ENCODE measurements around the gene HK2. TPM values are rescaled to one million over a fixed set of nuclear protein-coding genes. Genes with fewer than 3 reads are reported as not detected.
"Not testable (repeated sequence)": the region's sequence is repeated elsewhere in the genome, so short reads cannot be mapped to it uniquely, and the experiment has no call there.

HK2 gene
- total RNA-seq (10 to 100 TPM in 3 of 5 donors, 1 to 10 TPM in 2; 8.6 to 14.4 (median 10.6) TPM), total RNA-seq (7.5 to 251 (median 21.7) reads per million in 29 experiments)
- 5.2 TPM for total RNA-seq (2013)

DNA sequence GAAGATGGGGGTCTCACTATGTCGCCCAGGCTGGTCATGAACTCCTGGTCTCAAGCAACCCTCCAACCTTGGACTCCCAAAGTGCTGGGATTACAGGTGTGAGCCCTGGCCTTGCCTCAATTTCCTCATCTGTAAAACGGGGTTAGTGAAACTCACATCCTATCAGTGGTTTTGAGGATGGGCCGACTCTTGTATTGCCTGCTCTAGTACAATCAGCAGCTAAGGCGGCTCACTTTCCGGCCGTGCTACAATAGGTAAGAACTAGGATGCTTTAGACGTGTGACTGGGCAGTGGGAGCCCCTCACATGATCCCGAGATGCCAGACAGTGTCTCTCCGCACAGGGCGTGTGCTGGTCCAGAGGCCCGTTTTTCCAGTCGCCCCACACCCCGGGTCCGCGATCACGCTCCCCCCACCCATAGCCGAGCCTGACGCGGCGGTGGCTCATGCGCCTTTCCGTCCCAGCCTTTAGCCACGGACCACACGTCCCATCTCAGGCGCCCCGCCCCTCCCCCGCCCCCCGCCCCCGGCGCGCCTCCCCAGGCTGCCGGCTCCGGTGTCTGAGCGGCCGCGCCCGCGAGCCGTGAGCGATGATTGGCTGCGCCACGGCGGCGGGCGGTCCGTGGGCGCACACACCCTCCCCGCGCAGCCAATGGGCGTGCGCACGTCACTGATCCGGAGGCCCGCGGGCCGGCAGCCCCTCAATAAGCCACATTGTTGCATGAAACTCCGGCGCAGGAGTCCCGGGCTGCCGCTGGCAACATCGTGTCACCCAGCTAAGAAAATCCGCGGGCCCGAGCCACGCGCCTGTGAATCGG lies at the start of gene HK2:
Gene HK2 (plus strand): TSS at position 710 of the 816 bp plus-strand sequence. CDS start 454 bp downstream, outside the sequence.
- WGBS (ENCODE audit: insufficient coverage): 5% methylated on average over 45 of the region's 67 CpGs
- CTCF ChIA-PET: interaction anchor here (0.6 to 5.3 kb wide), 5 partner anchors 10 to 1840 kb away, joined by 3 to 25 read pairs (median 4); no protein-coding TSS in a partner anchor
- ATAC-seq (replicated peaks in 1 of 4) (peak; percentile 88 to 90 (median 90)), DNase-seq (peak; percentile 40 to 85 (median 68))
- Histone ChIP-seq H3K27me3 (replicated peaks in 1 of 2; ENCODE audit: control insufficient read depth in 2 of 2, extremely low read depth in 1 of 2, insufficient read depth in 2 of 2, low read length in 1 of 2) (peaks cover 0 to 19% of the 10 kb centered on the region in 2 experiments), H3K36me3 (ENCODE audit: control insufficient read depth in 2 of 2, extremely low read depth in 1 of 2, insufficient read depth in 1 of 2, low read length in 1 of 2) (no peaks in the 10 kb centered on the region), H3K9me3 (no peaks in the 10 kb centered on the region), H3K4me3 (ENCODE audit: control insufficient read depth in 1 of 2, extremely low read depth in 1 of 2, low read length in 1 of 2) (peak within 1 kb of the TSS; percentile 67 to 80), H3K4me1 (ENCODE audit: control insufficient read depth in 1 of 2, extremely low read depth in 1 of 2, insufficient read depth in 2 of 2, low read length in 2 of 2) (peaks cover 10 to 36% of the 10 kb centered on the region in 2 experiments), H3K27ac (ENCODE audit: low read length) (no peak within 1 kb of the TSS)
- peak within 1 kb of the TSS; percentile 73 to 86 for H3K27ac Mint-ChIP-seq
- peak within 1 kb of the TSS; percentile 84 to 91 (median 90) for H3K4me3 Mint-ChIP-seq
- H3K27me3 Mint-ChIP-seq: no peaks in the 10 kb centered on the region
- no peaks in the 10 kb centered on the region for H3K9me3 Mint-ChIP-seq
- no peaks in the 10 kb centered on the region for H3K36me3 Mint-ChIP-seq
- H3K4me1 Mint-ChIP-seq: peaks cover 32 to 36% (median 32%) of the 10 kb centered on the region in 3 donors
- POLR2A ChIA-PET: no interaction called here

DNA sequence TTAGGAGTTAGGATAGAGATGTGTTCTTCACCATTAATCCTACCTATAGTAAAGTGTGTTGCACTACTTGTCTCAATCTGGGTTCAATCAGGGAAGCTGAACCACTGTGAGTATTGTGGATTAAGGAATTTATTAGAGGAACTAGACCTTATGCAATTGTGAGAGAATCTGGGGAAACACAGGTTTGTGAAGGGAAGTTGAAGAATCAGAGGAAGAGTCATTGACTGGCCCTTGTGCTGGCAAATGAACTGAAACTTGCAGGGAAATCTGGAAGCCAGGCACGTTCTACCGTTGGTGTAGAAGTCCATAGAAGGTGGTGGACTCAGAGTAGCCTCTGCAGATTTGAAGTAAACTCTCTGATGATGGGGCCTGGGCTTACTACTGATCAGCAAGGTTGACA lies 44.7 kb upstream of the HK2 start:
- no peak overlapping the region for H3K4me3 Mint-ChIP-seq
- H3K36me3 ChIP-seq (ENCODE audit: control insufficient read depth in 2 of 2, extremely low read depth in 1 of 2, insufficient read depth in 1 of 2, low read length in 1 of 2): no peaks in the 10 kb centered on the region
- peaks cover 5 to 10% of the 10 kb centered on the region in 2 donors for H3K27me3 Mint-ChIP-seq
- H3K4me1 Mint-ChIP-seq: no peaks in the 10 kb centered on the region
- ChIA-PET POLR2A (no interaction called here), CTCF (interaction anchor here in 1 of 2 donors (0.6 kb wide), 1 partner anchor 20 kb away, joined by 3 read pairs; no protein-coding TSS in a partner anchor)
- WGBS (ENCODE audit: insufficient coverage): 58% methylated on average over 2 of the region's 2 CpGs
- H3K9me3 Mint-ChIP-seq: peaks cover 16 to 21% (median 17%) of the 10 kb centered on the region in 3 donors
- no peaks in the 10 kb centered on the region for H3K36me3 Mint-ChIP-seq
- no peaks in the 10 kb centered on the region for H3K27me3 ChIP-seq (replicated peaks in 1 of 2; ENCODE audit: control insufficient read depth in 2 of 2, extremely low read depth in 1 of 2, insufficient read depth in 2 of 2, low read length in 1 of 2)
- no peak overlapping the region for H3K27ac Mint-ChIP-seq
- no peak overlapping the region for H3K27ac ChIP-seq (ENCODE audit: low read length)
- DNase-seq: no peak
- H3K4me3 ChIP-seq (ENCODE audit: control insufficient read depth in 1 of 2, extremely low read depth in 1 of 2, low read length in 1 of 2): no peak overlapping the region
- no peak for ATAC-seq (replicated peaks in 1 of 4)
- no peaks in the 10 kb centered on the region for H3K9me3 ChIP-seq
- H3K4me1 ChIP-seq (ENCODE audit: control insufficient read depth in 1 of 2, extremely low read depth in 1 of 2, insufficient read depth in 2 of 2, low read length in 2 of 2): no peaks in the 10 kb centered on the region

DNA sequence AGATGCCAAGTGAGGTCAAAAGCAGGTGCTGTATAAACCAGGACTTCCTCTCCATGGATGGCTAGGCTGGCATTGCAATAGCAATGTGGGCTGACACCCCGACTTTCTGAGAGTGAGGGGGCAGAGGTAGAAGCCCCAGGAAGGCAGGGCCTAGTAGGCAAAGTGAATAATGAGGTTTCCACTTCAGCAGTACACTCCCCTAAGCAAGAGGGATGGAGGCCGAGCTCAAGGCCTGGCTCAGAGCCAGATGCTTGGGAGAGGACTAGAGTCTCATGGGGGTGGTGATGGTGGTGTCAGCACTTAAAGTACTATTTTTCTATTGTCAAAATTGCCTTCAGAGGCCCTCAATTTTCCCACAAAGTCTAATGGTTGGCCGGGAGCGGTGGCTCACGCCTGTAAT lies 41.6 kb upstream of the HK2 start:
- 60% methylated on average over 1 of the region's 5 CpGs for WGBS (ENCODE audit: insufficient coverage)
- POLR2A ChIA-PET: no interaction called here
- H3K27me3 Mint-ChIP-seq: peaks cover 5 to 10% of the 10 kb centered on the region in 2 donors

DNA sequence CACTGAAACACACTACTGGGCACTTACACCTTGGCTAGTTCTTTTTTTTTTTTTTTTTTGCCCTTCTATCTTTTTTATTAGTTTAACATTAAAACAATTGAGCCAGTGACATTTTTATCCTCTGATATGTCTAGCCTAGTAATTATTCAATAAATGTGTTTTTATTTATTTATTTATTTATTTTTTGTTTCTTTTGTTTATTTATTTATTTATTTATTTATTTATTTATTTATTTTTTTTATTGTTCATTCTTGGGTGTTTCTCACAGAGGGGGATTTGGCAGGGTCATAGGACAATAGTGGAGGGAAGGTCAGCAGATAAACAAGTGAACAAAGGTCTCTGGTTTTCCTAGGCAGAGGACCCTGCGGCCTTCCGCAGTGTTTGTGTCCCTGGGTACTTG lies 39.0 kb upstream of the HK2 start:
- H3K27me3 ChIP-seq (replicated peaks in 1 of 2; ENCODE audit: control insufficient read depth in 2 of 2, extremely low read depth in 1 of 2, insufficient read depth in 2 of 2, low read length in 1 of 2); H3K4me3 ChIP-seq (ENCODE audit: control insufficient read depth in 1 of 2, extremely low read depth in 1 of 2, low read length in 1 of 2); H3K4me1 ChIP-seq (ENCODE audit: control insufficient read depth in 1 of 2, extremely low read depth in 1 of 2, insufficient read depth in 2 of 2, low read length in 2 of 2); H3K9me3 Mint-ChIP-seq; ATAC-seq (replicated peaks in 1 of 4); H3K4me1 Mint-ChIP-seq; H3K27me3 Mint-ChIP-seq; H3K9me3 ChIP-seq; H3K27ac Mint-ChIP-seq; H3K36me3 ChIP-seq (ENCODE audit: control insufficient read depth in 2 of 2, extremely low read depth in 1 of 2, insufficient read depth in 1 of 2, low read length in 1 of 2); H3K4me3 Mint-ChIP-seq; H3K36me3 Mint-ChIP-seq; POLR2A ChIA-PET; H3K27ac ChIP-seq (ENCODE audit: low read length); CTCF ChIA-PET; DNase-seq: not testable (repeated sequence)
- WGBS (ENCODE audit: insufficient coverage): no CpG with 5 or more reads among the region's 2 CpGs

More for the DNA sequence above, 41.6 kb upstream of the HK2 start:
- no peaks in the 10 kb centered on the region for H3K9me3 ChIP-seq
- CTCF ChIA-PET: no interaction called here
- no peak overlapping the region for H3K27ac ChIP-seq (ENCODE audit: low read length)
- H3K27me3 ChIP-seq (replicated peaks in 1 of 2; ENCODE audit: control insufficient read depth in 2 of 2, extremely low read depth in 1 of 2, insufficient read depth in 2 of 2, low read length in 1 of 2): no peaks in the 10 kb centered on the region
- no peak overlapping the region for H3K4me3 Mint-ChIP-seq
- no peaks in the 10 kb centered on the region for H3K4me1 ChIP-seq (ENCODE audit: control insufficient read depth in 1 of 2, extremely low read depth in 1 of 2, insufficient read depth in 2 of 2, low read length in 2 of 2)
- peaks cover 13 to 17% (median 16%) of the 10 kb centered on the region in 3 donors for H3K9me3 Mint-ChIP-seq
- no peaks in the 10 kb centered on the region for H3K36me3 ChIP-seq (ENCODE audit: control insufficient read depth in 2 of 2, extremely low read depth in 1 of 2, insufficient read depth in 1 of 2, low read length in 1 of 2)
- DNase-seq (no peak), ATAC-seq (replicated peaks in 1 of 4) (no peak)
- no peaks in the 10 kb centered on the region for H3K4me1 Mint-ChIP-seq
- H3K27ac Mint-ChIP-seq: no peak overlapping the region
- no peak overlapping the region for H3K4me3 ChIP-seq (ENCODE audit: control insufficient read depth in 1 of 2, extremely low read depth in 1 of 2, low read length in 1 of 2)
- no peaks in the 10 kb centered on the region for H3K36me3 Mint-ChIP-seq

DNA sequence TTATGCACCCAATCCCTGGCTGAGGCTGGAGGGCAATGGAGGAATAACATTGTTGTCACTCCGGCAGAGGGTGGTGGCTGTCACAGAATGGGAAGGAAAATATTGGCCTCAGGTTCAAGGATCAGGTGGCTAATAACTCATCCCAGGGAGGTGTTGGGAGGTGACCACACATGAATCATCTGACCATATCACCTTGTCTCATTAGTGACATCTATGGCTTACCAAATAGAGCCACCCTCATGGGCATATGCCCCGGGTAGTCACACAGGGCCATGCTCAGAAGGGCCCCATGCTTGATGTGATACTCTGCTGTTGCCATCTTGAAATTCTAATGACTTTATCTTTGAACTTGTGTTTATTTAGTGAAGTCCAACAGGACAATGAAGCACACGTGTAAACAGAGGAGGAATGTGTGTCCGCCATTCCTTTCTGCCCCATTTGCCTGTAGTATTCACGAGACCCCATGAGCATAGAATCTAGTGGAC lies 27.5 kb upstream of the HK2 start:
- DNase-seq (no peak), ATAC-seq (replicated peaks in 1 of 4) (no peak)
- H3K4me1 Mint-ChIP-seq: no peaks in the 10 kb centered on the region
- H3K4me3 Mint-ChIP-seq: no peak overlapping the region
- ChIA-PET CTCF (no interaction called here), POLR2A (no interaction called here)
- no peaks in the 10 kb centered on the region for H3K4me1 ChIP-seq (ENCODE audit: control insufficient read depth in 1 of 2, extremely low read depth in 1 of 2, insufficient read depth in 2 of 2, low read length in 2 of 2)
- no peaks in the 10 kb centered on the region for H3K9me3 Mint-ChIP-seq
- peaks cover 0 to 7% of the 10 kb centered on the region in 2 experiments for H3K27me3 ChIP-seq (replicated peaks in 1 of 2; ENCODE audit: control insufficient read depth in 2 of 2, extremely low read depth in 1 of 2, insufficient read depth in 2 of 2, low read length in 1 of 2)
- no peaks in the 10 kb centered on the region for H3K27me3 Mint-ChIP-seq
- no peaks in the 10 kb centered on the region for H3K36me3 ChIP-seq (ENCODE audit: control insufficient read depth in 2 of 2, extremely low read depth in 1 of 2, insufficient read depth in 1 of 2, low read length in 1 of 2)
- H3K4me3 ChIP-seq (ENCODE audit: control insufficient read depth in 1 of 2, extremely low read depth in 1 of 2, low read length in 1 of 2): no peak overlapping the region
- WGBS (ENCODE audit: insufficient coverage): 92% methylated on average over 2 of the region's 5 CpGs
- H3K36me3 Mint-ChIP-seq: no peaks in the 10 kb centered on the region
- no peak overlapping the region for H3K27ac Mint-ChIP-seq
- no peaks in the 10 kb centered on the region for H3K9me3 ChIP-seq
- H3K27ac ChIP-seq (ENCODE audit: low read length): no peak overlapping the region

DNA sequence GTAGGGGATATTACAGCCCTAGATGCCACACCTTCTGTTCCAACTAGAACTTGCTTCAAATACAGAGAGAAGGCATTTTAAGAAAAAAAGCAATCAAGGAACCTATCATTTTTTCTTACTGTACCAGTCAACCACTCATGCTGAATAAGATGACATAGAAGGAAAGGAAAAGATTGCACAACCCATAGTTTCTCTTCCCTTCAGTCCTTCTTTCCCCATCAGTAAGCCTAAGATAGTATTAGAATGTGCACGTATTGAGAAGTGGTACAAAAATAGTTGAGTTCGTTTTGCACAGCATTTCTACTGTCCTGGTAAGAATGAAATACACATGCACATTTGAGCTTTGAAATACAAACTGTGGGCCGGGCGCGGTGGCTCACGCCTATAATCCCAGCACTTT lies 27.0 kb upstream of the HK2 start:
- DNase-seq (no peak), ATAC-seq (replicated peaks in 1 of 4) (no peak)
- H3K27ac Mint-ChIP-seq: no peak overlapping the region
- no peak overlapping the region for H3K4me3 Mint-ChIP-seq
- peaks cover 0 to 7% of the 10 kb centered on the region in 2 experiments for H3K27me3 ChIP-seq (replicated peaks in 1 of 2; ENCODE audit: control insufficient read depth in 2 of 2, extremely low read depth in 1 of 2, insufficient read depth in 2 of 2, low read length in 1 of 2)
- no peak overlapping the region for H3K4me3 ChIP-seq (ENCODE audit: control insufficient read depth in 1 of 2, extremely low read depth in 1 of 2, low read length in 1 of 2)
- H3K9me3 Mint-ChIP-seq: no peaks in the 10 kb centered on the region
- no peak overlapping the region for H3K27ac ChIP-seq (ENCODE audit: low read length)
- H3K36me3 Mint-ChIP-seq: no peaks in the 10 kb centered on the region
- CTCF ChIA-PET: no interaction called here
- H3K27me3 Mint-ChIP-seq: no peaks in the 10 kb centered on the region
- no peaks in the 10 kb centered on the region for H3K4me1 ChIP-seq (ENCODE audit: control insufficient read depth in 1 of 2, extremely low read depth in 1 of 2, insufficient read depth in 2 of 2, low read length in 2 of 2)
- H3K4me1 Mint-ChIP-seq: no peaks in the 10 kb centered on the region
- H3K9me3 ChIP-seq: no peaks in the 10 kb centered on the region
- WGBS (ENCODE audit: insufficient coverage): no CpG with 5 or more reads among the region's 6 CpGs
- POLR2A ChIA-PET: no interaction called here
- no peaks in the 10 kb centered on the region for H3K36me3 ChIP-seq (ENCODE audit: control insufficient read depth in 2 of 2, extremely low read depth in 1 of 2, insufficient read depth in 1 of 2, low read length in 1 of 2)

All from T-cell (primary cell).